ENCODE results near the gene UQCR10. TPM values are rescaled to one million over a fixed set of nuclear protein-coding genes. Genes with fewer than 3 reads are reported as not detected.
A peak's percentile ranks its signal among the peaks of the same experiment; 100 is the strongest.
"Not testable (repeated sequence)": the region's sequence is repeated elsewhere in the genome, so short reads cannot be mapped to it uniquely, and the experiment has no call there.

UQCR10 gene
- total RNA-seq, 2 donors from 2014 or later: 72.2 to 107 TPM

- no peak for ATAC-seq
Measured at GRCh38 chr22:29751669-29752068, 15.5 kb upstream of the UQCR10 start.

GRCh38 chr22:29753808-29754657 is 13.1 kb upstream of the UQCR10 start:
- ATAC-seq (no peak), DNase-seq (ENCODE audit: low spot score in 2 of 2) (no peak)
- peak overlapping the region in 1 of 2 donors; percentile 29 for H3K27ac Mint-ChIP-seq
- H3K9me3 Mint-ChIP-seq: no peaks in the 10 kb centered on the region
- peaks cover 8 to 9% of the 10 kb centered on the region in 2 donors for H3K36me3 Mint-ChIP-seq

More at GRCh38 chr22:29751669-29752068, 15.5 kb upstream of the UQCR10 start:
- peak overlapping the region; percentile 31 to 40 for H3K27ac Mint-ChIP-seq
- peaks cover 8 to 9% of the 10 kb centered on the region in 2 donors for H3K36me3 Mint-ChIP-seq
- H3K9me3 Mint-ChIP-seq: no peaks in the 10 kb centered on the region
- DNase-seq (ENCODE audit: low spot score in 2 of 2): no peak

GRCh38 chr22:29754658-29755395 is 12.3 kb upstream of the UQCR10 start:
- H3K36me3 Mint-ChIP-seq; ATAC-seq; H3K9me3 Mint-ChIP-seq; DNase-seq (ENCODE audit: low spot score in 2 of 2): not testable (repeated sequence)
- peak overlapping the region in 1 of 2 donors; percentile 22 for H3K27ac Mint-ChIP-seq

GRCh38 chr22:29755889-29756288 is 11.3 kb upstream of the UQCR10 start:
- ATAC-seq (no peak), DNase-seq (ENCODE audit: low spot score in 2 of 2) (no peak)
- Mint-ChIP-seq H3K27ac (no peak overlapping the region), H3K36me3 (no peaks in the 10 kb centered on the region), H3K9me3 (no peaks in the 10 kb centered on the region)

- Mint-ChIP-seq H3K27ac (no peak overlapping the region), H3K36me3 (no peaks in the 10 kb centered on the region), H3K9me3 (no peaks in the 10 kb centered on the region)
- ATAC-seq (no peak), DNase-seq (ENCODE audit: low spot score in 2 of 2) (no peak)
Measured at GRCh38 chr22:29756341-29756740, 10.8 kb upstream of the UQCR10 start.

- Mint-ChIP-seq H3K9me3 (no peaks in the 10 kb centered on the region), H3K36me3 (no peaks in the 10 kb centered on the region), H3K27ac (no peak overlapping the region)
- DNase-seq (ENCODE audit: low spot score in 2 of 2): no peak
- no peak for ATAC-seq
Measured at GRCh38 chr22:29757096-29757495, 10.1 kb upstream of the UQCR10 start.

- DNase-seq (ENCODE audit: low spot score in 2 of 2) (no peak), ATAC-seq (no peak)
- Mint-ChIP-seq H3K27ac (no peak overlapping the region), H3K9me3 (no peaks in the 10 kb centered on the region), H3K36me3 (no peaks in the 10 kb centered on the region)
Measured at GRCh38 chr22:29758068-29758622, 9.0 kb upstream of the UQCR10 start.

- ATAC-seq: no peak
- H3K27ac Mint-ChIP-seq: no peak overlapping the region
- no peaks in the 10 kb centered on the region for H3K9me3 Mint-ChIP-seq
- DNase-seq (ENCODE audit: low spot score in 2 of 2): no peak
- no peaks in the 10 kb centered on the region for H3K36me3 Mint-ChIP-seq
Measured at GRCh38 chr22:29758959-29759358, 8.2 kb upstream of the UQCR10 start.

GRCh38 chr22:29762263-29762662 is 4.9 kb upstream of the UQCR10 start:
- H3K27ac Mint-ChIP-seq: no peak overlapping the region
- no peaks in the 10 kb centered on the region for H3K9me3 Mint-ChIP-seq
- H3K36me3 Mint-ChIP-seq: peaks cover 2% of the 10 kb centered on the region in 2 donors
- no peak for DNase-seq (ENCODE audit: low spot score in 2 of 2)
- ATAC-seq: no peak

GRCh38 chr22:29765905-29766631 is 1.1 kb upstream of the UQCR10 start:
- no peaks in the 10 kb centered on the region for H3K9me3 Mint-ChIP-seq
- DNase-seq (ENCODE audit: low spot score in 2 of 2) (peak in 1 of 2 donors; percentile 28), ATAC-seq (peak; percentile 16)
- H3K36me3 Mint-ChIP-seq: peaks cover 10 to 32% of the 10 kb centered on the region in 2 donors
- H3K27ac Mint-ChIP-seq: peak overlapping the region; percentile 97 to 99

- Mint-ChIP-seq H3K36me3 (peaks cover 10 to 33% of the 10 kb centered on the region in 2 donors), H3K9me3 (no peaks in the 10 kb centered on the region), H3K27ac (peak within 1 kb of the TSS; percentile 97 to 99)
- DNase-seq (ENCODE audit: low spot score in 2 of 2) (peak; percentile 86 to 87), ATAC-seq (peak; percentile 90 to 97)
Measured at GRCh38 chr22:29766632-29767170, 468 bp upstream of the UQCR10 start, which contains the start of gene ZMAT5. Gene ZMAT5, minus strand, starts transcription at chr22:29767007. Its CDS starts 18,463 bp downstream, at chr22:29748544.

GRCh38 chr22:29768052-29768693 is 1.0 kb downstream of the UQCR10 start:
- H3K36me3 Mint-ChIP-seq: peaks cover 10 to 33% of the 10 kb centered on the region in 2 donors

GRCh38 chr22:29769723-29770321 is 2.7 kb downstream of the UQCR10 start:
- DNase-seq (ENCODE audit: low spot score in 2 of 2) (no peak), ATAC-seq (no peak)
- peaks cover 10 to 33% of the 10 kb centered on the region in 2 donors for H3K36me3 Mint-ChIP-seq
- no peak overlapping the region for H3K27ac Mint-ChIP-seq
- H3K9me3 Mint-ChIP-seq: no peaks in the 10 kb centered on the region

More at GRCh38 chr22:29768052-29768693, 1.0 kb downstream of the UQCR10 start:
- peak overlapping the region; percentile 97 to 99 for H3K27ac Mint-ChIP-seq
- no peaks in the 10 kb centered on the region for H3K9me3 Mint-ChIP-seq
- ATAC-seq (no peak), DNase-seq (ENCODE audit: low spot score in 2 of 2) (no peak)

- no peak for DNase-seq (ENCODE audit: low spot score in 2 of 2)
- no peak for ATAC-seq
- Mint-ChIP-seq H3K9me3 (no peaks in the 10 kb centered on the region), H3K27ac (no peak overlapping the region), H3K36me3 (peaks cover 9 to 31% of the 10 kb centered on the region in 2 donors)
Measured at GRCh38 chr22:29772170-29772641, 5.0 kb downstream of the UQCR10 start.

GRCh38 chr22:29773233-29773632 is 6.1 kb downstream of the UQCR10 start:
- Mint-ChIP-seq H3K36me3 (peaks cover 0 to 21% of the 10 kb centered on the region in 2 donors), H3K9me3 (no peaks in the 10 kb centered on the region), H3K27ac (no peak overlapping the region)
- ATAC-seq (no peak), DNase-seq (ENCODE audit: low spot score in 2 of 2) (no peak)
